ENCODE data around the gene RNU2-1.
"Not testable (repeated sequence)": the region's sequence is repeated elsewhere in the genome, so short reads cannot be mapped to it uniquely, and the experiment has no call there.

RNU2-1 gene

GRCh38 chr17:43233877-43234276, at the start of gene RNU2-1:
RNU2-1 (minus strand) TSS chr17:43233977.
- not testable (repeated sequence) for DNase-seq

GRCh38 chr17:43272914-43273313, 39.1 kb upstream of the RNU2-1 start:
- DNase-seq = not testable (repeated sequence)

DNA sequence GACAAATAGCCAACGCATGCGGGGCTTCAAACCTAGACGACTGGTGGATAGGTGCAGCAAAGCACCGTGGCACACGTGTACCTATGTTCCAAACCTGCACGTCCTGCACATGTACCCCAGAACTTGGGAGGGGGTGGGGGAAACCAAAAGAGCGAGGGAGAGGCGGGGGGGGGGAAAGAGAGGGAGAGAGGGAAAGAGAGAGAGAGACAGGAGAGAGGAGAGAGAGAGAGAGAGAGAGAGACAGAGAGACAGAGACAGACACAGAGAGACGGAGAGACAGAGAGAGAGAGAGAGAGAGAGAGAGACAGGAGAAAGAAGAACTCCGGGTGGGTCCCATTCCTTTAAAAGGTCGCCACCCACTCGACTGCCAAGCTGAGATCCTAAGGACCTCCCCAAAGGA, 38.7 kb upstream of the RNU2-1 start:
- DNase-seq = not testable (repeated sequence)

- not testable (repeated sequence) for DNase-seq
Measured at GRCh38 chr17:43270552-43271504, 37.1 kb upstream of the RNU2-1 start.

- DNase-seq = not testable (repeated sequence)
Measured at GRCh38 chr17:43246456-43246855, 12.7 kb upstream of the RNU2-1 start.

DNA sequence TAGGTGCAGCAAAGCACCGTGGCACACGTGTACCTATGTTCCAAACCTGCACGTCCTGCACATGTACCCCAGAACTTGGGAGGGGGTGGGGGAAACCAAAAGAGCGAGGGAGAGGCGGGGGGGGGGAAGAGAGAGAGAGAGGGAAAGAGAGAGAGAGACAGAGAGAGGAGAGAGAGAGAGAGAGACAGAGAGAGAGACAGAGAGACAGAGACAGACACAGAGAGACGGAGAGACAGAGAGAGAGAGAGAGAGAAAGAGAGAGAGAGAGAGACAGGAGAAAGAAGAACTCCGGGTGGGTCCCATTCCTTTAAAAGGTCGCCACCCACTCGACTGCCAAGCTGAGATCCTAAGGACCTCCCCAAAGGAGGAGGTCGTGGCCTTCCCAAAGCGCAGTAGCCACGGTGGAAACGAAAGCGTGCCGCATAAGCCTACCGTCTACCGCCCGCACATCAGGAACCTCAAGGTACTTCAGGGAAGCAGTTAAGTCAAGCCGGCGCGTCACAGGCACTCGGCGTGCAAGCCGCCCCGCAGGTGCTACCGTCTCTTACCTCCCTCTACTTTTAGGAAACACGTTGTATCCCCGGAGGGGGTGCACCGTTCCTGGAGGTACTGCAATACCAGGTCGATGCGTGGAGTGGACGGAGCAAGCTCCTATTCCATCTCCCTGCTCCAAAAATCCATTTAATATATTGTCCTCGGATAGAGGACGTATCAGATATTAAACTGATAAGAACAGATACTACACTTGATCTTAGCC, 7.0 kb upstream of the RNU2-1 start:
- DNase-seq = not testable (repeated sequence)

DNA sequence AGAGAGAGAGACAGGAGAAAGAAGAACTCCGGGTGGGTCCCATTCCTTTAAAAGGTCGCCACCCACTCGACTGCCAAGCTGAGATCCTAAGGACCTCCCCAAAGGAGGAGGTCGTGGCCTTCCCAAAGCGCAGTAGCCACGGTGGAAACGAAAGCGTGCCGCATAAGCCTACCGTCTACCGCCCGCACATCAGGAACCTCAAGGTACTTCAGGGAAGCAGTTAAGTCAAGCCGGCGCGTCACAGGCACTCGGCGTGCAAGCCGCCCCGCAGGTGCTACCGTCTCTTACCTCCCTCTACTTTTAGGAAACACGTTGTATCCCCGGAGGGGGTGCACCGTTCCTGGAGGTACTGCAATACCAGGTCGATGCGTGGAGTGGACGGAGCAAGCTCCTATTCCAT, 5.8 kb upstream of the RNU2-1 start:
- DNase-seq = not testable (repeated sequence)

DNA sequence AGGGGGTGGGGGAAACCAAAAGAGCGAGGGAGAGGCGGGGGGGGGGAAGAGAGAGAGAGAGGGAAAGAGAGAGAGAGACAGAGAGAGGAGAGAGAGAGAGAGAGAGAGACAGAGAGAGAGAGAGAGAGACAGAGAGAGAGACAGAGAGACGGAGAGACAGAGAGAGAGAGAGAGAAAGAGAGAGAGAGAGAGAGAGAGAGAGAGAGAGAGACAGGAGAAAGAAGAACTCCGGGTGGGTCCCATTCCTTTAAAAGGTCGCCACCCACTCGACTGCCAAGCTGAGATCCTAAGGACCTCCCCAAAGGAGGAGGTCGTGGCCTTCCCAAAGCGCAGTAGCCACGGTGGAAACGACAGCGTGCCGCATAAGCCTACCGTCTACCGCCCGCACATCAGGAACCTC, 514 bp downstream of the RNU2-1 start:
- not testable (repeated sequence) for DNase-seq

- DNase-seq = not testable (repeated sequence)
Measured at GRCh38 chr17:43232021-43232699, 1.6 kb downstream of the RNU2-1 start.

DNA sequence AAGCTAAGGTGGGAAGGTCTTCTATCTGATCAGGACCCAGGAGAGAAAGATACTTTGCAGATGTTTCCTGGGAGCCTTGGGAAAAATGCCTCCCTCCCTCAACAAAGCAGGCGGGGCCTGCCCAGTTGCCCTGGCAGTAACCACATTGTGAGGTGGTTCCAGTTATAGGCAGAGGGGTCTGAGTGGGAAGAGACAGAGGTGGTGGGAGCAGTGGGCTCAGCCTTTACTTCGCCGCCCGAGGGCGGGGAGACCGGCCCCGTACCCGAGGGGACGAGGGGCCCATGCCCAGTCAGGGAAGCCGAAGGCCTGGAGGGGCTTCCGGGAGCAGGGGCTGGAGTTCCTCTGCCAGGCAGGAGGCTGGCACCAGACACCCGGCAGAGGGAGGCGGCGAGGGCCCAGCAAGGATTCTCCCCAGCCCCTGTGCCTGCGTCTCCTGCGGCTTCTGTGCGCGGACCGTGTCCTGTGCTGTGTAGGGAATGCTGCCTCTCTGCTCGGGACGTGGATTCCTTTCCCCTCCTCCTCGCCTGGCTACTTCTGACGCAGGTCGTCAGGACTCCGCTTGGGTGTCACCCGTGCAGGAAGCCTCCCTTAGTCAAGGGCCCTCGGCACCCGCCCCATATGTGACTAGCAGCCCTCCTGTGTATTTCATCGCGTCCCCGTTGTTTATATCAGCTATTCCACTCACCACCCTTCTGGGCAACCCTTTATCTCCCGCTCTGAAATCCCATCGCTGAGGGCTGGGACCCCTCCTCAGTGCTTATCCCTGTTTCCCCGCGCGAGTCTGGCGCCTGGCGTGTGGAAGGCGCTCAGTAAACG, 2.4 kb downstream of the RNU2-1 start:
- not testable (repeated sequence) for DNase-seq

DNA sequence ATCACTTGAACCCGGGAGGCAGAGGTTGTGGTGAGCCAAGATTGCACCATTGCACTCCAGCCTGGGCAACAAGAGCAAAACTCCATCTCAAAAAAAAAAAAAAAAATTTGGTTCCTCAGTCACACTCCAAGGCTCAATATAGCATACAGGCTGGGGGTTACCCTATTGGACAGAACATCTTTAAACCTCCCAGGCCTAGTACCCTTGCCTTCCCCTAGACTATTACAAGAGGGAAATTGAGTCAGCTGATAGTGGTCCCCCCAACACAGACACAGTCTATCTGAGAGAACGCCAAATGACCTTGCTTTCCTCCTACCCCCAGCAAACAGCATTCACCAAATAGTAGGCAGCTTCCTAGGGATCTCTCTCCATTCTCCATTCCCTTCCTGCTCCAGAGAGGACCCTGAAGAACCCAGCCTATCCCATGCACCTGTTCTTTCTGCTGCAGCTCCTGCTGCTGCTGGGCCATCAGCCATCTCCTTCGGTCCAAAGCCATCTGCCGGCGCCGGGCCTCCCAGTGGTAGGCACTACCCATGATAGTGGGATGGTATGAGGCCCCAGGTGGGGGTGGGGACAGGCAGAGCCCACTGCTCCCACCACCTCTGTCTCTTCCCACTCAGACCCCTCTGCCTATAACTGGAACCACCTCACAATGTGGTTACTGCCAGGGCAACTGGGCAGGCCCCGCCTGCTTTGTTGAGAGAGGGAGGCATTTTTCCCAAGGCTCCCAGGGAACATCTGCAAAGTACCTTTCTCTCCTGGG, 5.6 kb downstream of the RNU2-1 start, which contains the start of gene CCDC200:
Gene CCDC200, minus strand, starts transcription at position 604 of the 763 bp plus-strand sequence. Its CDS starts 69 bp downstream, at position 535.
- not testable (repeated sequence) for DNase-seq

GRCh38 chr17:43226393-43226792, 7.4 kb downstream of the RNU2-1 start:
- DNase-seq = no peak

DNA sequence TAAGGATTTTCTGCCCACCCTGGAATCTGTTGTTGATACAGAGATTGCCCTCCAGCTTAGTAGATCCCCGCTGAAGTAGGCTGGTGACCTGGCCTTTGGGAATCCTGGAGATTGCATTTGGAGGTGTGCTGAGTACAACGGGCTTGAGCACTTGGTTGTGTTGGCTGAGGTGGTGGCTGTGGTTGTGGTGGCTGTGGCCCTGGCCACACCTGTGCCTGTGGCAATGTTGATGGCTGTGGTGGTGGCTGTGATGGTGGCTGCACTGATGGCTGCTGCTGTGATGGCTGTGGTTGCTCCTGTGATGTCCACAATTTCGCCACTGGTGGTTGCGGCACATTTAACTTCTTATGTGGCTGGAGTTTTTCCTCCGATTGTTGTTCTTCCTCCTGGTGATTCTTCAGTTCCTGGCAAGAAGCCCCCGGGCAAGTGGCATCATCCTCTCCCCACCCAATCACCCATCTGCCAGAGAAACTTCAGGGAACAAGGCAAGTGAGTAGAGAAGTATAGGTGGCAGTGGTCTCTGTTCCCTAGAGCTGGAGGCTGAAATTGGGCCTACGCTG, 9.6 kb downstream of the RNU2-1 start:
- DNase-seq = no peak

- DNase-seq = no peak
Measured at GRCh38 chr17:43220511-43221125, 13.2 kb downstream of the RNU2-1 start.

GRCh38 chr17:43219746-43220380, 13.9 kb downstream of the RNU2-1 start:
- DNase-seq = no peak

GRCh38 chr17:43219001-43219400, 14.8 kb downstream of the RNU2-1 start:
- DNase-seq = no peak

DNA sequence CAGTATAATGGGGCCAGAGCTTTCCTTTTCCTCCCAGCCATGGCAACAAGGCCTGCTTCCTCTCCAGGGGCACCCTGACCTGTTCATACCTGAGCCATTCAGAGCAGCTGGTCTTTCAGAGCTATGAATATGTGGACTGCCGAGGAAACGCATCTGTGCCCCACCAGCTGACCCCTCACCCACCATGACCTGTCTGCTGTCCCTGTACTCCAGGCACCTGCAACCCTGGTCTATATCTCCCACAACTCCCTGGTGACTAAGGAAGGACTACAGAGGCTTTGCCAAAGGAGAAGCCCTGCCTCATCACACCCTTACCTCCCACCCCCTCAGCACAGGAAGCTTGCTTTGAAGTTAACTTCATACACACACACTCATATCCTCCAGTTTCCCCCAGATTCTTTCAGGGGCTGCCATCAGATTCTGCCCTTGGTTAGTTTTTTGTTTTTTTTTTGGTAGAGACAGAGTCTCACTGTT, 16.1 kb downstream of the RNU2-1 start:
- DNase-seq = no peak

DNA sequence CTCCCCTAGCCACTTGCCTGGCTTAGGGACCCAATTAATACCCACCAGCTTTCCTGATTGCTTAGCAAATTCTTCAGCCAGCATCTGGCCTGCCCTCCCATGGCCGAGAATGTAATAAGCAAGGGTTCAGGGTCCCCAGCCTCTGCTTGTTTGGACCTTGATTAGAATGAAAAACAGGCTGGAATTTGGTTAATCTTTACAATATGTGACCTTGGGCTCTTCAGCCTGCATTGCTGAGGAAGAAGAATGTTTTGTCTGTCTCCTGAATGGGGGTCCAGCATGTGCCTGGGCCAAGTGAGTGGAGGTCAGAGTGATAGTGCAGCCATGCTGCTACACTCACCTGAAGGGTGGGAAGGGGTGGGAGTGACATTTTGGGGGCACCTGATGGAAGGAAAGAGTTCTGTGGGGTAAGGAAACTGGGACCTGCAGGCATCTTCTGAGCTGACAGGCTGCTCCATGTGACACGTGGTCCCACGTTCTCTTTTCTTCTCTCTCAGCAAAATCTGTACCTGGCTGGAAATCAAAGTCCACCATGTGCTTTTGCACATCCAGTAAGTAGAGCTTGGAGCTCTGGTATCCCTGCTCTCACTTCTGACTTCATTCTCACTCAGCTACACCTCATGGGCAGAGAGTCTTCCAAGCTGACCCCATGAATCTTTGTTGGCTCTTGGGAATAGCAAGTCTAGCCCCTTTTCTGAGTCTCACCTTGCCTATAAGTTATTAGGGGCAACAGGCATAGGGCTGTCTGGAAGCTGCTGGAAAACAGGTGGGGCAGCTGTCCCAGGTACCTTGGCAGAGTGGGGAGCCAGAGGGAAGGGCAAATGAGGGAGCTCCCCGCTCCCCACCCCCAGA, 16.8 kb downstream of the RNU2-1 start:
- DNase-seq = no peak

GRCh38 chr17:43216369-43216761, 17.4 kb downstream of the RNU2-1 start:
- no peak for DNase-seq
